GM12874 (cell line): Measurements from ENCODE around the gene FMO1.

Source experiments
- CTCF ChIP-seq: IDR thresholded peaks from 2 replicates; pipeline ENCODE4 v1.5.1; 2011; ENCODE audit warnings: low read depth, mild to moderate bottlenecking, control low read depth, low read length, moderate library complexity; ENCODE audit not compliant: insufficient read depth

The FMO1 gene

GRCh38 chr1:171256940-171257606 is 8.8 kb downstream of the FMO1 start:
- no peak for TF ChIP-seq CTCF

GRCh38 chr1:171257607-171258076 is 9.3 kb downstream of the FMO1 start:
- TF ChIP-seq CTCF = no peak

GRCh38 chr1:171258429-171258828 is 10.1 kb downstream of the FMO1 start:
- no peak for TF ChIP-seq CTCF

GRCh38 chr1:171258943-171259342 is 10.6 kb downstream of the FMO1 start:
- TF ChIP-seq CTCF = no peak

GRCh38 chr1:171261336-171261735 is 13.0 kb downstream of the FMO1 start:
- no peak for TF ChIP-seq CTCF

- TF ChIP-seq CTCF = no peak
Observed at GRCh38 chr1:171263901-171264300, 15.6 kb downstream of the FMO1 start.

GRCh38 chr1:171265686-171266085 is 17.4 kb downstream of the FMO1 start:
- no peak for TF ChIP-seq CTCF
